ENCODE measurements around the gene KCTD21. TPM values are rescaled to one million over a fixed set of nuclear protein-coding genes. Genes with fewer than 3 reads are reported as not detected.
"Not testable (repeated sequence)": the region's sequence is repeated elsewhere in the genome, so short reads cannot be mapped to it uniquely, and the experiment has no call there.

The KCTD21 gene, protein sequence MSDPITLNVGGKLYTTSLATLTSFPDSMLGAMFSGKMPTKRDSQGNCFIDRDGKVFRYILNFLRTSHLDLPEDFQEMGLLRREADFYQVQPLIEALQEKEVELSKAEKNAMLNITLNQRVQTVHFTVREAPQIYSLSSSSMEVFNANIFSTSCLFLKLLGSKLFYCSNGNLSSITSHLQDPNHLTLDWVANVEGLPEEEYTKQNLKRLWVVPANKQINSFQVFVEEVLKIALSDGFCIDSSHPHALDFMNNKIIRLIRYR
- 1 to 10 TPM; 4.1 to 6.5 (median 5.6) TPM for polyA plus RNA-seq
- long read RNA-seq, donor 1, result 0 reads
- long read RNA-seq, donor 2, result 0 reads
- long read RNA-seq, donor 3, result 0 reads
- long read RNA-seq, donor 4, result 0 reads
- long read RNA-seq, donor 5, result 0 reads
- long read RNA-seq, donor 6, result 0 reads
- long read RNA-seq, donor 7, result 0 reads
- long read RNA-seq, donor 8, result 0 reads
- long read RNA-seq, donor 9, partial matches to known transcripts, result 0 of 1 reads
- long read RNA-seq, donor 9, other reads (novel, unspliced or antisense), result 0 of 1 reads
- long read RNA-seq, donor 10, partial matches to known transcripts, result 0 of 3 reads
- long read RNA-seq, donor 10, other reads (novel, unspliced or antisense), result 0 of 3 reads

DNA sequence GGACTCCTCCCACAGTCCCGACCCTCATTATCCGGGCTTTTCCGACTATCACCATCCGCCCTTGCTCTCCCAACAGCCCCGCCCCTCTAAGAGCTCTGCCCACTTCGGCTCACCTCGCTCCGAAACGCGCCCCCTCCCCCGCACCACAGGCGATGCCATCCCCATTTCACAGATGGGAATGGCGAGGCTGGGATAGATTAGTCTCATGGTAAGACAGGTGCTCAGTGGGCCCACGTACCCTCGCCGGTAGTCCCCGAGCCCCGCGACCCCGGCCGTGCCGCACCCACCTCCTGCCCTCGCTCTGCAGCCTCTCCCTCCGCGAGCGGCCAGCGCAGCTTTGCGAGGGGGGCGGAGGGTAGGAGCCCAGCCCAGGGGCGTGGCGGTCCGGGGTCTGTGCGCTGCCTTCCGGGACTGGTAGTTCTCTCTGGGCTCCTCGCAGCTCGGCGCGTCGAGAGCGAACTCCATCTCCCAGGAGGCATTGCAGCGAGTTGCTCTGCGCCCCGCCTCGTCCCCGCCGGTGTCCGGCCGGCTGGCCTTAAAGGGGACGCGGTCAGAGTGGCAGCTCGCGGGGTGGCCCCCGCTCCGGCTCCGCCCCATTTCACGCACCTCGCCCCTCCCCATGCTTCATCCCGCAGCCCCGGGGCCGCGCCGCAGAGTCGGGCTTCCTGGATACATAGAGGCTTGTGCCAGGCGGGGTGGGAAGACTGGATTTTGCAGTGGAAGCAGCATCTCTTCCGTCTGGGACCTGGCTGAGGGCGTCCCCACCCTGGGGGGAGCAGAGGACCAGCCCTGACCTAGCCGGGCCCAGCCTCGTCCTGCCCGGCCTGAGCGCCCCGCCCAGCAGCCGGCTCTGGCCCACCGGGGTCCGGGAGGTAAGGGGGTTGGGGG, at the start of gene KCTD21, which contains the start of gene USP35:
TSS of gene KCTD21 (minus strand) at position 341 of the 888 bp plus-strand sequence. CDS start 14,072 bp downstream, outside the sequence.
TSS of gene USP35 (plus strand) at position 634 of the 888 bp plus-strand sequence. CDS start 7,327 bp downstream, outside the sequence.
- H3K27ac ChIP-seq (ENCODE audit: low read depth in 1 of 3, low read length in 2 of 3), result peak within 1 kb of the TSS; percentile 69 to 81 (median 72)
- peaks cover 0 to 2% (median 0%) of the 10 kb centered on the region in 3 donors for H3K36me3 ChIP-seq (ENCODE audit: control insufficient read depth in 3 of 3, insufficient read depth in 2 of 3, low read depth in 1 of 3, low read length in 3 of 3)
- peak within 1 kb of the TSS; percentile 93 to 98 (median 96) for H3K4me3 ChIP-seq (ENCODE audit: low read depth in 1 of 3, low read length in 3 of 3)
- DNase-seq, result peak; percentile 97
- H3K27me3 ChIP-seq (ENCODE audit: control insufficient read depth in 3 of 3, insufficient read depth in 3 of 3, low read length in 3 of 3), result no peaks in the 10 kb centered on the region
- peaks cover 0 to 11% (median 6%) of the 10 kb centered on the region in 3 donors for H3K4me1 ChIP-seq (ENCODE audit: control insufficient read depth in 3 of 3, insufficient read depth in 2 of 3, low read depth in 1 of 3, low read length in 2 of 3)
- 1% methylated on average over 57 to 74 of the region's 74 CpGs for WGBS, 3 donors
- FAIRE-seq, result no peak
- no peaks in the 10 kb centered on the region for H3K9me3 ChIP-seq (ENCODE audit: control insufficient read depth in 2 of 2, insufficient read depth in 1 of 2, low read depth in 1 of 2, low read length in 1 of 2)

DNA sequence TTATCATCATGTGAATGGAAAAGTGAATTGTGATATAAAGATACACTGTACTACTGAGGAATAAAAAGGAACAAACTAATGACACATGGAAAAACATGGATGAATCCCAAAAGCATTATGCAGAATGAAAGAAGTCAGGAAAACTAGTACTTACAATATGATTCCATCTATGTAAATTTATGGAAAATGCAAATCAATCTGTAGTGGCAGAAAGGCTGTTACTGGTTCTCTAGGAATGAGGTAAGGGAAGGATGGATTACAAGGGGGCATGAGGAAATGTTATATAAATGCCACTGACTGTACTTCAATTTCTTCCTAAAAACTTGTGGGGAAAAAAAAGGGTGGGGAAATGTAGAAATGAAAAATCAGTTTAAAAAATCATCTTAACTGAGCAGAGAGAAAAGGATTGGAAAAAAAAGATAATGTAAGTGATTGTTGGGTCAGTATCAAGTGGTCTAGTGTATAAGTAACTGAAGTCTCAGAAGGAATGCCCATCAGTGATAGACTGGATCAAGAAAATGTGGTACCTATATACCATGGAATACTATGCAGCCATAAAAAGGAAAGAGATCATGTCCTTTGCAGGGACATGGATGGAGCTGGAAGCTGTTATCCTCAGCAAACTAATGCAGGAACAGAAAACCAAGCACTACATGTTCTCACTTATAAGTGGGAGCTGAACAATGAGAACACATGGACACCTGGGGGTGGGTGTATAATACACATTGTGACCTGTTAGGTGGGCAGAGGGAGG, 49.0 kb upstream of the KCTD21 start:
- FAIRE-seq (no peak), DNase-seq (no peak)
- H3K36me3 ChIP-seq (ENCODE audit: control insufficient read depth in 3 of 3, insufficient read depth in 2 of 3, low read depth in 1 of 3, low read length in 3 of 3), result peaks cover 0 to 6% (median 0%) of the 10 kb centered on the region in 3 donors
- no peaks in the 10 kb centered on the region for H3K4me1 ChIP-seq (ENCODE audit: control insufficient read depth in 3 of 3, insufficient read depth in 2 of 3, low read depth in 1 of 3, low read length in 2 of 3)
- no peak overlapping the region for H3K4me3 ChIP-seq (ENCODE audit: low read depth in 1 of 3, low read length in 3 of 3)
- H3K27me3 ChIP-seq (ENCODE audit: control insufficient read depth in 3 of 3, insufficient read depth in 3 of 3, low read length in 3 of 3), result no peaks in the 10 kb centered on the region
- H3K27ac ChIP-seq (ENCODE audit: low read depth in 1 of 3, low read length in 2 of 3), result no peak overlapping the region
- peaks cover 0 to 18% of the 10 kb centered on the region in 2 donors for H3K9me3 ChIP-seq (ENCODE audit: control insufficient read depth in 2 of 2, insufficient read depth in 1 of 2, low read depth in 1 of 2, low read length in 1 of 2)

DNA sequence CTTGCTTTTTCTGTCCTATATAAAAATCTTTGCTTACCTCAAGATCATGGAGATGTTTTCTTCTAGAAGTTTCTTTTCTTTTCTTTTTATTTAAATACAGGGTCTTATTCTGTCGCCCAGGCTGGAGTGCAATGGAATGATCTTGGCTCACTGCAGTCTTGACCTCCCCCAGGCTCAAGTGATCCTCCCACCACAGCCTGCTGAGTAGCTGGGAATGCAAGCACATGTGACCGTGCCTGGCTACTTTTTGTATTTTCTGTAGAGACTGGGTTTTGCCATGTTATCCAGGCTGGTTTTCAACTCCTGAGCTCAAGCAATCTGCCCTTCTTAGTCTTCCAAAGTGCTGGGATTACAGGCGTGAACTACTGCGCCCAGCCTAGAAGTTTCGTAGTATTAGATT, 45.6 kb upstream of the KCTD21 start:
- no peaks in the 10 kb centered on the region for H3K27me3 ChIP-seq (ENCODE audit: control insufficient read depth in 3 of 3, insufficient read depth in 3 of 3, low read length in 3 of 3)
- H3K36me3 ChIP-seq (ENCODE audit: control insufficient read depth in 3 of 3, insufficient read depth in 2 of 3, low read depth in 1 of 3, low read length in 3 of 3), result peaks cover 0 to 2% (median 0%) of the 10 kb centered on the region in 3 donors
- 84 to 99% (median 96%) methylated on average over 5 of the region's 5 CpGs for WGBS, 3 donors
- H3K27ac ChIP-seq (ENCODE audit: low read depth in 1 of 3, low read length in 2 of 3), result no peak overlapping the region
- no peaks in the 10 kb centered on the region for H3K9me3 ChIP-seq (ENCODE audit: control insufficient read depth in 2 of 2, insufficient read depth in 1 of 2, low read depth in 1 of 2, low read length in 1 of 2)
- H3K4me3 ChIP-seq (ENCODE audit: low read depth in 1 of 3, low read length in 3 of 3), result no peak overlapping the region
- no peak for DNase-seq
- FAIRE-seq, result no peak
- peaks cover 0 to 7% (median 6%) of the 10 kb centered on the region in 3 donors for H3K4me1 ChIP-seq (ENCODE audit: control insufficient read depth in 3 of 3, insufficient read depth in 2 of 3, low read depth in 1 of 3, low read length in 2 of 3)

DNA sequence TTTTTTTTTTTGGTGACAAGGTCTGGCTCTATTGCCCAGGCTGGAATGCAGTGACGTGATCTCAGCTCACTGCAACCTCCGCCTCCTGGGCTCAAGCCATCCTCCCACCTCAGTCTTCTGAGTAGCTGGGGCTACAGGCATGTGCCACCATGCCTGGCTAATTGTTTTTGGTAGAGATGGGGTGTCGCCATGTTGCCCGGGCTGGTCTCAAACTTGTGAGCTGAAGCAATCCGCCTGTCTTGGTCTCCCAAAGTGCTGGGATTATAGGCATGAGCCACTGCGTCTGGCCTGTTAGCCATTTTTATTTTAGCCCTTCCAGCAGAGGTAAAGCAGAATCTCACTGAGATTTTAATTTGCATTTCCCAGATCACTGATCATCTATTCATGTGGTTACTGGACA, 44.6 kb upstream of the KCTD21 start:
- WGBS, 3 donors, result 91 to 100% (median 94%) methylated on average over 6 of the region's 6 CpGs
- H3K9me3 ChIP-seq (ENCODE audit: control insufficient read depth in 2 of 2, insufficient read depth in 1 of 2, low read depth in 1 of 2, low read length in 1 of 2); H3K27ac ChIP-seq (ENCODE audit: low read depth in 1 of 3, low read length in 2 of 3); FAIRE-seq; DNase-seq; H3K4me1 ChIP-seq (ENCODE audit: control insufficient read depth in 3 of 3, insufficient read depth in 2 of 3, low read depth in 1 of 3, low read length in 2 of 3); H3K4me3 ChIP-seq (ENCODE audit: low read depth in 1 of 3, low read length in 3 of 3); H3K27me3 ChIP-seq (ENCODE audit: control insufficient read depth in 3 of 3, insufficient read depth in 3 of 3, low read length in 3 of 3); H3K36me3 ChIP-seq (ENCODE audit: control insufficient read depth in 3 of 3, insufficient read depth in 2 of 3, low read depth in 1 of 3, low read length in 3 of 3): not testable (repeated sequence)

DNA sequence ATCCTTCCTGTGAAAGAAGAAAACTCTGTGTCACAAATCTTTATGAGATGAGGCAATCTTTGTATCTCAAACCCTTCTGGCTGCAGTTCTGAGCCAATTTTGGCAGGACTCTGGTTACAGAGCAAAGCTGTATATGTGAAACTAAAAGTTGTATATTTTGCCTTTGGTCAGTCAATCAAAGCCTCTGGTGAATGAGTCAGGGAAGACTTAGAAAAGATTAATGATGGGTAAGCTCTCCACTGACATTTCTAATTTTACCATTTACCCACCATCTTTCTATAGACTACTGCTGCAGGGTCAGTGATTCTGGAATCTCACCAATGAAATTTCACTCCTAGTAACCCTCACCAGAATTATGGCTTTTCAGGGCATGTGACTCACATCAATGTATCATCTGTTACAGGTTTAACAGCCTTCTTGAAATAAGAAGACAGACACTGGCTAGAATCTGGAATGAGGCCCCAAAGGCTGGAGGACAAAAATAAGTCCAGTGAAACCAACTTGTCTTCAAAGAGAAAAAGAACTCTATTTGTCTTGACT, 43.6 kb upstream of the KCTD21 start:
- H3K27me3 ChIP-seq (ENCODE audit: control insufficient read depth in 3 of 3, insufficient read depth in 3 of 3, low read length in 3 of 3), result no peaks in the 10 kb centered on the region
- no peak for FAIRE-seq

DNA sequence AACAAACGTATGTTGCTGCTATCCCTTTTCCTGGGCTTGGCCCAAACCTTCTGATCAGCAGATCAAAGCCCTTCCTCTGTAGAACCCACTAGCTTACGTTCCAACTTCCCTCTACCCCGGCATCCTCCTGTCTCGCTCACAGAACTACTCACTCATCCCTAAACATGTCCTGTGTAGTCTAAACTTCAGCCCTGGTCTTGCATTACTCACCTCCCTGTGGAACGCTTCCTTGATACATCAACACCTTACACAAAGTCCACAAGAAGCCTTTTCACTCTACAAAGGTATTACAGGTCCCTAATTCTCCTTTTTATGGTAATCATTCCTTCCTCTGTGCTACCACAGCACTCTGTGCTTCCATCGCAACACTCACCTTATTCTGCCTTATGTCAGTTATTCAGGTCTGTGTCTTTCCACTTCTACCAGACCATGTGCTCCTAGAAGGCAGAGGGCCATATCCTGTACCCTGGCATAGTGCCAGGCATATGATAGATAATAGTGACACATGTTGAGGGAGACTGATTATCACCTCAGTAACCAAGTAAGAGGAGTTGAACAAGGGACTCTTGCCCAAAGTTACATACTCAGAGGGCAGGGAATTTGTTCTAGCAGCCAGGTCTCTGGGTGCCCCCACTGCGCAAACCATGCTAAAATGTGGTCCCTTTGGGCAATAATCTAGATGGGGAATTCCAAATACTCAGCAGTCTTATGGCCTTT, 41.9 kb upstream of the KCTD21 start:
- 82 to 86% (median 84%) methylated on average over 7 of the region's 7 CpGs for WGBS, 3 donors
- H3K27me3 ChIP-seq (ENCODE audit: control insufficient read depth in 3 of 3, insufficient read depth in 3 of 3, low read length in 3 of 3), result no peaks in the 10 kb centered on the region
- H3K4me3 ChIP-seq (ENCODE audit: low read depth in 1 of 3, low read length in 3 of 3), result no peak overlapping the region
- FAIRE-seq, result no peak
- H3K4me1 ChIP-seq (ENCODE audit: control insufficient read depth in 3 of 3, insufficient read depth in 2 of 3, low read depth in 1 of 3, low read length in 2 of 3), result peaks cover 0 to 7% (median 6%) of the 10 kb centered on the region in 3 donors
- H3K36me3 ChIP-seq (ENCODE audit: control insufficient read depth in 3 of 3, insufficient read depth in 2 of 3, low read depth in 1 of 3, low read length in 3 of 3), result peaks cover 0 to 8% (median under 1%) of the 10 kb centered on the region in 3 donors
- no peaks in the 10 kb centered on the region for H3K9me3 ChIP-seq (ENCODE audit: control insufficient read depth in 2 of 2, insufficient read depth in 1 of 2, low read depth in 1 of 2, low read length in 1 of 2)
- H3K27ac ChIP-seq (ENCODE audit: low read depth in 1 of 3, low read length in 2 of 3), result no peak overlapping the region
- peak; percentile 62 to 73 for DNase-seq

More for the DNA sequence above, 43.6 kb upstream of the KCTD21 start:
- no peak for DNase-seq
- Histone ChIP-seq H3K4me1 (ENCODE audit: control insufficient read depth in 3 of 3, insufficient read depth in 2 of 3, low read depth in 1 of 3, low read length in 2 of 3) (peaks cover 0 to 7% (median 6%) of the 10 kb centered on the region in 3 donors), H3K27ac (ENCODE audit: low read depth in 1 of 3, low read length in 2 of 3) (peak overlapping the region in 1 of 3 donors; percentile 13), H3K9me3 (ENCODE audit: control insufficient read depth in 2 of 2, insufficient read depth in 1 of 2, low read depth in 1 of 2, low read length in 1 of 2) (no peaks in the 10 kb centered on the region), H3K36me3 (ENCODE audit: control insufficient read depth in 3 of 3, insufficient read depth in 2 of 3, low read depth in 1 of 3, low read length in 3 of 3) (peaks cover 0 to 2% (median 0%) of the 10 kb centered on the region in 3 donors), H3K4me3 (ENCODE audit: low read depth in 1 of 3, low read length in 3 of 3) (no peak overlapping the region)

DNA sequence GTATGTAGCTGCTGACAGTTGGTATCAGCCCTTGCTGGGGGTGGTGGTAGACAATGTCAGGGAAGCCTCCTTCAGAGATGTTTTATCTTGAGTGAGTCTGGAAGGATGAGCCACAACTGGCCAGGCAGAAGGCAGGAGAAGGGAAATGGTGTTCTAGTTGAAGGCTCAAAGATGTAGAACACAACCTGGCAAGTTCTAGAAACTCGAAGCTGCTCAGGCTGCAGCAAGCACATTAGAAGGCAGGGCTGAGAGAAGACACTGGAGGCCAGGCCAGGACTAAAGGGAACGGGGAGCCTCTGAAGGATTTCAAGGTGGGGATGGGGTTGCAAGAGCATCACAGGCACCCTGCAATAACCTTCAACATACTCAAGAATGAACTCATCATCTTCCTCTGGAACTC, 40.7 kb upstream of the KCTD21 start:
- no peaks in the 10 kb centered on the region for H3K27me3 ChIP-seq (ENCODE audit: control insufficient read depth in 3 of 3, insufficient read depth in 3 of 3, low read length in 3 of 3)
- H3K4me3 ChIP-seq (ENCODE audit: low read depth in 1 of 3, low read length in 3 of 3), result no peak overlapping the region
- FAIRE-seq (no peak), DNase-seq (no peak)
- peaks cover 0 to 18% (median 7%) of the 10 kb centered on the region in 3 donors for H3K36me3 ChIP-seq (ENCODE audit: control insufficient read depth in 3 of 3, insufficient read depth in 2 of 3, low read depth in 1 of 3, low read length in 3 of 3)
- peaks cover 0 to 7% (median 6%) of the 10 kb centered on the region in 3 donors for H3K4me1 ChIP-seq (ENCODE audit: control insufficient read depth in 3 of 3, insufficient read depth in 2 of 3, low read depth in 1 of 3, low read length in 2 of 3)
- WGBS, 3 donors, result 86 to 97% (median 91%) methylated on average over 2 of the region's 2 CpGs
- no peaks in the 10 kb centered on the region for H3K9me3 ChIP-seq (ENCODE audit: control insufficient read depth in 2 of 2, insufficient read depth in 1 of 2, low read depth in 1 of 2, low read length in 1 of 2)
- no peak overlapping the region for H3K27ac ChIP-seq (ENCODE audit: low read depth in 1 of 3, low read length in 2 of 3)

All from small intestine (tissue), 16 donors.